H9 (cell line): Measurements from ENCODE around the gene DUSP14. TPM values are rescaled to one million over a fixed set of nuclear protein-coding genes. Genes with fewer than 3 reads are reported as not detected.

Experiments
- DNase-seq: peaks from one replicate; pipeline ENCODE4 v3.0.0-alpha.2; 2017
- H2AFZ ChIP-seq: one replicate; pipeline ENCODE4 v1.6.1; 2013; ENCODE audit warnings: mild to moderate bottlenecking, low read length, control low read depth, moderate library complexity
- H2AK5ac ChIP-seq: 2 replicates; pipeline ENCODE4 v1.6.1; 2013; ENCODE audit warnings: low read length, control low read depth, mixed read lengths; ENCODE audit not compliant: insufficient read length
- H2BK120ac ChIP-seq: one replicate; pipeline ENCODE4 v1.6.1; 2013; ENCODE audit warnings: low read depth, mild to moderate bottlenecking, low read length, control low read depth, inconsistent platforms; ENCODE audit not compliant: poor library complexity, severe bottlenecking
- H2BK12ac ChIP-seq: 2 replicates; pipeline ENCODE4 v1.6.1; 2013; ENCODE audit warnings: low read length, control low read depth, mixed read lengths, low read depth; ENCODE audit not compliant: insufficient read length
- H2BK15ac ChIP-seq: 2 replicates; pipeline ENCODE4 v1.6.1; 2013; ENCODE audit warnings: low read depth, low read length, control low read depth
- H2BK20ac ChIP-seq: one replicate; pipeline ENCODE4 v1.6.1; 2013; ENCODE audit warnings: low read depth, mild to moderate bottlenecking, low read length, control low read depth, inconsistent platforms; ENCODE audit not compliant: poor library complexity, severe bottlenecking
- H2BK5ac ChIP-seq: 2 replicates; pipeline ENCODE4 v1.6.1; 2013; ENCODE audit warnings: low read length, control low read depth, mixed read lengths; ENCODE audit not compliant: insufficient read length
- H3K14ac ChIP-seq: 2 replicates; pipeline ENCODE4 v1.6.1; 2013; ENCODE audit warnings: low read length, control low read depth; ENCODE audit not compliant: insufficient read depth
- H3K18ac ChIP-seq: 2 replicates; pipeline ENCODE4 v1.6.1; 2013; ENCODE audit warnings: low read depth, mild to moderate bottlenecking, mixed read lengths, low read length, control low read depth; ENCODE audit not compliant: insufficient read length
- H3K23ac ChIP-seq: 2 replicates; pipeline ENCODE4 v1.6.1; 2013; ENCODE audit warnings: low read length, control low read depth, mixed read lengths, low read depth; ENCODE audit not compliant: insufficient read length
- H3K23me2 ChIP-seq: 2 replicates; pipeline ENCODE4 v1.6.1; 2013; ENCODE audit warnings: low read depth, mild to moderate bottlenecking, mixed read lengths, low read length, control low read depth; ENCODE audit not compliant: insufficient read length, poor library complexity, severe bottlenecking
- H3K27ac ChIP-seq: 2 replicates; pipeline ENCODE4 v1.5.1; 2013; ENCODE audit warnings: low read length, control low read depth, mixed read lengths, low read depth; ENCODE audit not compliant: insufficient read length
- H3K27me3 ChIP-seq: 2 replicates; pipeline ENCODE4 v1.6.1; 2013; ENCODE audit warnings: low read length, control low read depth, inconsistent platforms; ENCODE audit not compliant: insufficient read depth
- H3K4ac ChIP-seq: 2 replicates; pipeline ENCODE4 v1.6.1; 2013; ENCODE audit warnings: low read depth, mild to moderate bottlenecking, control low read depth, inconsistent platforms, low read length, moderate library complexity
- H3K4me1 ChIP-seq: 2 replicates; pipeline ENCODE4 v1.6.1; 2013; ENCODE audit warnings: low read length, control low read depth, inconsistent platforms; ENCODE audit not compliant: insufficient read depth
- H3K4me2 ChIP-seq: 2 replicates; pipeline ENCODE4 v1.6.1; 2013; ENCODE audit warnings: low read length, control low read depth, mixed read lengths; ENCODE audit not compliant: insufficient read length, insufficient read depth
- H3K56ac ChIP-seq: 2 replicates; pipeline ENCODE4 v1.6.1; 2013; ENCODE audit warnings: low read depth, mild to moderate bottlenecking, mixed read lengths, low read length, control low read depth; ENCODE audit not compliant: insufficient read length
- H3K79me1 ChIP-seq: 2 replicates; pipeline ENCODE4 v1.6.1; 2013; ENCODE audit warnings: low read depth, mild to moderate bottlenecking, moderate library complexity, low read length, control low read depth, inconsistent platforms; ENCODE audit not compliant: insufficient read depth, poor library complexity, severe bottlenecking
- H3K79me2 ChIP-seq: 2 replicates; pipeline ENCODE4 v1.6.1; 2013; ENCODE audit warnings: low read length, control low read depth, inconsistent platforms; ENCODE audit not compliant: insufficient read depth
- H3K9ac ChIP-seq: 2 replicates; pipeline ENCODE4 v1.6.1; 2013; ENCODE audit warnings: low read length, control low read depth, mixed read lengths; ENCODE audit not compliant: insufficient read length; ENCODE audit errors: extremely low read depth
- H3K9me3 ChIP-seq: one replicate; pipeline ENCODE4 v1.6.1; 2013; ENCODE audit warnings: low read depth, low read length, inconsistent platforms; ENCODE audit not compliant: control insufficient read depth
- H3T11ph ChIP-seq: one replicate; pipeline ENCODE4 v1.6.1; 2013; ENCODE audit warnings: mild to moderate bottlenecking, low read length, control low read depth, inconsistent platforms
- H4K20me1 ChIP-seq: one replicate; pipeline ENCODE4 v1.6.1; 2013; ENCODE audit not compliant: control insufficient read depth, insufficient read length, insufficient read depth
- H4K5ac ChIP-seq: 2 replicates; pipeline ENCODE4 v1.6.1; 2013; ENCODE audit warnings: low read depth, mild to moderate bottlenecking, mixed read lengths, low read length, control low read depth; ENCODE audit not compliant: insufficient read length
- H4K8ac ChIP-seq: replicated peaks from 2 replicates; pipeline ENCODE4 v1.6.1; 2013; ENCODE audit warnings: low read length, control low read depth, mixed read lengths, low read depth; ENCODE audit not compliant: insufficient read length
- H4K91ac ChIP-seq: 2 replicates; pipeline ENCODE4 v1.6.1; 2013; ENCODE audit warnings: low read depth, mild to moderate bottlenecking, moderate library complexity, mixed read lengths, low read length, control low read depth; ENCODE audit not compliant: insufficient read length
- H3K27ac Mint-ChIP-seq, 3 experiments: 2 replicates in 2 of 3; 3 replicates in 1 of 3; pipeline ENCODE4 v1.8.0; 2020 to 2021; ENCODE audit warnings: mixed read lengths in 3 of 3, mild to moderate bottlenecking in 1 of 3, moderate library complexity in 1 of 3
- H3K27me3 Mint-ChIP-seq: 2 replicates; pipeline ENCODE4 v1.8.0; 2021; ENCODE audit warnings: low read depth, mild to moderate bottlenecking, moderate library complexity, mixed read lengths
- H3K36me3 Mint-ChIP-seq, 3 experiments: 2 replicates in 2 of 3; 3 replicates in 1 of 3; pipeline ENCODE4 v1.8.0; 2020 to 2021; ENCODE audit warnings: low read depth in 3 of 3, mixed read lengths in 3 of 3; ENCODE audit not compliant: insufficient read depth in 1 of 3
- H3K4me1 Mint-ChIP-seq, 2 experiments: 2 replicates each; pipeline ENCODE4 v1.8.0; 2020; ENCODE audit warnings: mixed read lengths in 2 of 2
- H3K4me3 Mint-ChIP-seq, 2 experiments: 2 replicates in 1 of 2; 3 replicates in 1 of 2; pipeline ENCODE4 v1.8.0; 2020 to 2021; ENCODE audit warnings: mild to moderate bottlenecking in 2 of 2, mixed read lengths in 2 of 2, moderate library complexity in 1 of 2
- H3K9me3 Mint-ChIP-seq, 2 experiments: 2 replicates in 1 of 2; 3 replicates in 1 of 2; pipeline ENCODE4 v1.8.0; 2020; ENCODE audit warnings: mild to moderate bottlenecking in 2 of 2, mixed read lengths in 2 of 2, moderate library complexity in 1 of 2
- WGBS: extraction: QIAGEN DNeasy Blood & Tissue Kit; methylation state at CpG from one replicate; pipeline ENCODE4 v1.1.7; 2013; ENCODE audit warnings: missing lambda C conversion rate, low lambda C conversion rate, mixed read lengths; ENCODE audit not compliant: insufficient read length; ENCODE audit errors: extremely low coverage; 5-methylcytosine and 5-hydroxymethylcytosine counted together
- total RNA-seq: library from RNA; stranded (reverse); gene quantifications from 2 replicates; pipeline ENCODE4 v1.2.1, GENCODE V29; 2021
- TF ChIP-seq, protein P1 (sequence below): fragments of 200-600 bp; sonication (generic); conservative IDR thresholded peaks from 3 replicates; pipeline ENCODE4 v1.8.0; 2021; ENCODE audit warnings: antibody characterized with exemption, mild to moderate bottlenecking

The DUSP14 gene
- total RNA-seq, 1 experiment from 2014 or later = 21.3 TPM

DNA sequence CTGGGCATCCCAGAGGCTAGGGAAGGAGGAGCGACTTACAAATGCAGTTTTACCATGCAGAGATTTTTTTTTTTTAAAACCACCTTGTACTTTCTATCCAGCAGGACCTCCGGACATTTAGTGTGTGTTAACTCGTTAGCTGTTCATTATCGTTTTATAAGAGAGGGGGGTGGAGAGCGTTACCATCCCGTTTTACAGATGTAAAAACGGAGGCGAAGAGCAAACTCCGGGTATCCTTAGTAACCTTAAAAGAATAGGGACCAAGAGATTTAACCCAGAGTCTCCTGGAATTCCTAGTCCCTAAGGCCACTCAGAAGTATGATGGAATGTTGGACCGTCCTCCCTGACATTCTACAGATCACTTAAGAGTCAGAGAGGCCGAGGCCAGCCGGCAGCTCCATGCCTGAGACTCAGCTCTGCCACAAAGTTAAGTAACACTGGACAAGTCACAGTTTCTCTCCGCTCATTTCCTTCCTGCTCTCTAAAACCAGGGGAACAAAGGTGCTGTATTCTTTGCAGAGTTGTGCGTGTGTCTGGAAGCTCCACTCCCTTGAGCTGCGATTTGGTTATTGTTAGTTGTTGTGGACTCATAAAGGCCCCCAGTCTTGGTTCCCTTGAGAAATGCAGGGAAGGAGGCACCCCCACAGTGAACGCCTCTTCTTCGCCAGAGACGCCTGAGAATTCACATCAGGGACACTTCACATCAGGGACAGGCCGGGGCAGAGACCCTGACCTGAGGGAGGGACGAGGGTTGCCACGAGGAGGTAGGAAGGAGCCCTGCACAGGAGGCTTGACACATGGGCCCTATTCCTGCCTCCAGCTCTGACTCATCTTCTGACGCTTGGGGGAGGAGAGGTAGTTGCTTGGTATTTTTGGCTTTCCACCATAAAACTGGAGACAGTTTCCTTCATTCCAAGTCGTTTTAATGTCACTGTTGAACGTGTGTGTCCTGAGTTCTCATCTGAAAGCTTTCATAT is 1.2 kb downstream of the DUSP14 start:
- H3K4me3 Mint-ChIP-seq = peak overlapping the region; percentile 89 to 90
- Histone ChIP-seq H3K79me1 (peaks cover 2% of the 10 kb centered on the region), H3K23ac (no peak overlapping the region), H3K56ac (no peak overlapping the region), H2BK120ac (no peak overlapping the region), H3K4me2 (peak overlapping the region; percentile 91), H2BK20ac (no peak overlapping the region), H2BK12ac (no peak overlapping the region), H2AK5ac (no peak overlapping the region), H2BK15ac (no peak overlapping the region), H3K27me3 (no peaks in the 10 kb centered on the region), H2BK5ac (no peak overlapping the region), H3K9ac (no peak overlapping the region), H2AFZ (no peak overlapping the region), H3K18ac (no peak overlapping the region), H4K20me1 (no peaks in the 10 kb centered on the region), H3K23me2 (peaks cover 17% of the 10 kb centered on the region), H3K14ac (no peak overlapping the region), H4K91ac (no peak overlapping the region), H4K8ac (no peak overlapping the region), H3K4me1 (peaks cover 11% of the 10 kb centered on the region), H3K27ac (no peak overlapping the region), H3K9me3 (no peaks in the 10 kb centered on the region), H3K4ac (no peak overlapping the region), H3K79me2 (peaks cover 4% of the 10 kb centered on the region; the same call in 1 of the 2 replicates), H3T11ph (no peak overlapping the region), H4K5ac (no peak overlapping the region)
- H3K4me1 Mint-ChIP-seq = peaks cover 45 to 46% of the 10 kb centered on the region in 2 experiments
- WGBS = no CpG with 5 or more reads among the region's 24 CpGs
- no peaks in the 10 kb centered on the region; a peak in 2 of 5 replicates for H3K9me3 Mint-ChIP-seq
- TF ChIP-seq, protein P1, sequence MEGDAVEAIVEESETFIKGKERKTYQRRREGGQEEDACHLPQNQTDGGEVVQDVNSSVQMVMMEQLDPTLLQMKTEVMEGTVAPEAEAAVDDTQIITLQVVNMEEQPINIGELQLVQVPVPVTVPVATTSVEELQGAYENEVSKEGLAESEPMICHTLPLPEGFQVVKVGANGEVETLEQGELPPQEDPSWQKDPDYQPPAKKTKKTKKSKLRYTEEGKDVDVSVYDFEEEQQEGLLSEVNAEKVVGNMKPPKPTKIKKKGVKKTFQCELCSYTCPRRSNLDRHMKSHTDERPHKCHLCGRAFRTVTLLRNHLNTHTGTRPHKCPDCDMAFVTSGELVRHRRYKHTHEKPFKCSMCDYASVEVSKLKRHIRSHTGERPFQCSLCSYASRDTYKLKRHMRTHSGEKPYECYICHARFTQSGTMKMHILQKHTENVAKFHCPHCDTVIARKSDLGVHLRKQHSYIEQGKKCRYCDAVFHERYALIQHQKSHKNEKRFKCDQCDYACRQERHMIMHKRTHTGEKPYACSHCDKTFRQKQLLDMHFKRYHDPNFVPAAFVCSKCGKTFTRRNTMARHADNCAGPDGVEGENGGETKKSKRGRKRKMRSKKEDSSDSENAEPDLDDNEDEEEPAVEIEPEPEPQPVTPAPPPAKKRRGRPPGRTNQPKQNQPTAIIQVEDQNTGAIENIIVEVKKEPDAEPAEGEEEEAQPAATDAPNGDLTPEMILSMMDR = no peak
- DNase-seq = peak; percentile 81
- peak overlapping the region; percentile 15 to 63 (median 20); a peak in 3 of 7 replicates for H3K27ac Mint-ChIP-seq
- peaks cover 0 to 3% (median 0%) of the 10 kb centered on the region in 3 experiments; a peak in 3 of 7 replicates for H3K36me3 Mint-ChIP-seq
- H3K27me3 Mint-ChIP-seq = peaks cover 12% of the 10 kb centered on the region
